Kidney epithelial cell (primary cell): ENCODE results near the gene NOP10. TPM values are rescaled to one million over a fixed set of nuclear protein-coding genes. Genes with fewer than 3 reads are reported as not detected.

Source experiments
- DNase-seq: peaks from one replicate; pipeline ENCODE4 v3.0.0-alpha.2; 2010; ENCODE audit warnings: low read depth
- H3K27me3 ChIP-seq: 2 replicates; pipeline ENCODE4 v1.6.0; 2011; ENCODE audit warnings: low read length; ENCODE audit not compliant: control insufficient read depth, insufficient read depth
- H3K36me3 ChIP-seq: 2 replicates; pipeline ENCODE4 v1.5.1; 2011; ENCODE audit warnings: low read length; ENCODE audit not compliant: control insufficient read depth, insufficient read depth
- H3K4me3 ChIP-seq: 2 replicates; pipeline ENCODE4 v1.5.1; 2011; ENCODE audit warnings: low read depth, mild to moderate bottlenecking, control low read depth, low read length
- total RNA-seq: library from RNA; depleted of rRNA; stranded (reverse); fragments of >200 nt; gene quantifications from 2 replicates; pipeline ENCODE4 v1.2.3, GENCODE V29; 2015
- TF ChIP-seq, protein P1 (sequence below): IDR thresholded peaks from 2 replicates; pipeline ENCODE4 v1.5.1; 2011; ENCODE audit warnings: mild to moderate bottlenecking, moderate library complexity, low read length, control low read depth, inconsistent platforms; ENCODE audit not compliant: insufficient read depth, poor library complexity, severe bottlenecking

Gene NOP10
- total RNA-seq, 1 donor from 2014 or later, result 355 TPM

DNA sequence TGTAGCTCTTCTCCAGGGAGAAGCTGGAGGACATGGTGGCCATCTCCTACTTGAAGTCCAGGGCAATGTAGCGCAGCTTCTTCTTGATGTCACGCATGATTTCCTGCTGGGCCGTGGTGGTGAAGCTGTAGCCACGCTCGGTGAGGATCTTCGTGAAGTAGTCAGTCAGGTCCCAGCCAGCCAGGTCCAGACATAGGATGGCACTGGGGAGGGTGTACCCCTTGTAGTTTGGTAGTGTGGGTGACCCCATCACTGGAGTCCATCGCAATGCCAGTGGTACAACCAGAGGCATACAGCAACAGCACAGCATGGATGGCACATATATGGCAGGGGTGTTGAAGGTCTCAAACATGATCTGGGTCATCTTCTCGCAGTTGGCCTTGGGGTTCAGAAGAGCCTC lies 31.0 kb upstream of the NOP10 start:
- no peak for DNase-seq
- TF ChIP-seq, protein P1, sequence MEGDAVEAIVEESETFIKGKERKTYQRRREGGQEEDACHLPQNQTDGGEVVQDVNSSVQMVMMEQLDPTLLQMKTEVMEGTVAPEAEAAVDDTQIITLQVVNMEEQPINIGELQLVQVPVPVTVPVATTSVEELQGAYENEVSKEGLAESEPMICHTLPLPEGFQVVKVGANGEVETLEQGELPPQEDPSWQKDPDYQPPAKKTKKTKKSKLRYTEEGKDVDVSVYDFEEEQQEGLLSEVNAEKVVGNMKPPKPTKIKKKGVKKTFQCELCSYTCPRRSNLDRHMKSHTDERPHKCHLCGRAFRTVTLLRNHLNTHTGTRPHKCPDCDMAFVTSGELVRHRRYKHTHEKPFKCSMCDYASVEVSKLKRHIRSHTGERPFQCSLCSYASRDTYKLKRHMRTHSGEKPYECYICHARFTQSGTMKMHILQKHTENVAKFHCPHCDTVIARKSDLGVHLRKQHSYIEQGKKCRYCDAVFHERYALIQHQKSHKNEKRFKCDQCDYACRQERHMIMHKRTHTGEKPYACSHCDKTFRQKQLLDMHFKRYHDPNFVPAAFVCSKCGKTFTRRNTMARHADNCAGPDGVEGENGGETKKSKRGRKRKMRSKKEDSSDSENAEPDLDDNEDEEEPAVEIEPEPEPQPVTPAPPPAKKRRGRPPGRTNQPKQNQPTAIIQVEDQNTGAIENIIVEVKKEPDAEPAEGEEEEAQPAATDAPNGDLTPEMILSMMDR, result no peak
- no peak overlapping the region for H3K4me3 ChIP-seq
- H3K36me3 ChIP-seq, result no peaks in the 10 kb centered on the region
- no peaks in the 10 kb centered on the region for H3K27me3 ChIP-seq

DNA sequence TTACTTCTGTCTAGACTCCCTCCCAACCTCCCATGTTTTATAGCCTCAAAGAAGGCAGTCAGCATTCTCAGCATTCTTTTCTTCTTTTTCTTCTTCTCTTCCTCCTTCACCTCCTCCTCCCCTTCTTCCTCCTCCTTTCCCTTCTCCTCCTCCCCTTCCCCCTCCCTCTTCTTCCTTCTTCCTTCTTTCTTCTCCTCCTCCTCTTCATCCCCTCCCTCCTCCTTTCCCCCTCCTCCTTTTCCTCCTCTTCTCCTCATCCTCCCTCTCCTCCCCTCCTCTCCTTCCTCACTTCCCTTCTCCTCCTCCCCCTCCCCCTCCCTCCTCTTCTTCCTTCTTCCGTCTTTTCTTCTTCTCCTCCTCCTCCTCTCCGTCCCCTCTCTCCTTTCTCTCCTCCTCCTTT lies 27.7 kb upstream of the NOP10 start:
- DNase-seq, result no peak
- no peak overlapping the region for H3K4me3 ChIP-seq
- TF ChIP-seq, protein P1, result no peak
- no peaks in the 10 kb centered on the region for H3K36me3 ChIP-seq
- H3K27me3 ChIP-seq, result no peaks in the 10 kb centered on the region

DNA sequence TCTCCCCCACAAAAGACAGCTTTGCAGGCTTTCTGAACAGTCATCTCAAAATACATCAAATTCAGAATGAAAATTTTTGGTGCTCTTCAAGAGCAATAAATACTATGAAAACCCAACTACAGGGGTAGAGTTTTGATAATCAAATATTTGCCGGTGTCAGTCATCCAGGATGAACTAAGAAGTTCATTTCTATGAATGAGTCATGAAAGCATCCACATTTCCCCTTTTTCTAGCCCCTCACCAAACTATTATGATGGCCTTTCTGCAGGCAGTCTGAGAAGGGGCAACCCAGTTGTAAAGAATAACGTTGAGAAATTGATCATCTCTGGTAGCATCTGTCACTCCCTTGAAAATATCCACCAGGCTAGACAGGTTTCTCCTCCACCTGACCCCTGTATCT lies 27.2 kb upstream of the NOP10 start:
- Histone ChIP-seq H3K4me3 (no peak overlapping the region), H3K36me3 (no peaks in the 10 kb centered on the region), H3K27me3 (no peaks in the 10 kb centered on the region)
- DNase-seq, result no peak
- TF ChIP-seq, protein P1, result no peak

DNA sequence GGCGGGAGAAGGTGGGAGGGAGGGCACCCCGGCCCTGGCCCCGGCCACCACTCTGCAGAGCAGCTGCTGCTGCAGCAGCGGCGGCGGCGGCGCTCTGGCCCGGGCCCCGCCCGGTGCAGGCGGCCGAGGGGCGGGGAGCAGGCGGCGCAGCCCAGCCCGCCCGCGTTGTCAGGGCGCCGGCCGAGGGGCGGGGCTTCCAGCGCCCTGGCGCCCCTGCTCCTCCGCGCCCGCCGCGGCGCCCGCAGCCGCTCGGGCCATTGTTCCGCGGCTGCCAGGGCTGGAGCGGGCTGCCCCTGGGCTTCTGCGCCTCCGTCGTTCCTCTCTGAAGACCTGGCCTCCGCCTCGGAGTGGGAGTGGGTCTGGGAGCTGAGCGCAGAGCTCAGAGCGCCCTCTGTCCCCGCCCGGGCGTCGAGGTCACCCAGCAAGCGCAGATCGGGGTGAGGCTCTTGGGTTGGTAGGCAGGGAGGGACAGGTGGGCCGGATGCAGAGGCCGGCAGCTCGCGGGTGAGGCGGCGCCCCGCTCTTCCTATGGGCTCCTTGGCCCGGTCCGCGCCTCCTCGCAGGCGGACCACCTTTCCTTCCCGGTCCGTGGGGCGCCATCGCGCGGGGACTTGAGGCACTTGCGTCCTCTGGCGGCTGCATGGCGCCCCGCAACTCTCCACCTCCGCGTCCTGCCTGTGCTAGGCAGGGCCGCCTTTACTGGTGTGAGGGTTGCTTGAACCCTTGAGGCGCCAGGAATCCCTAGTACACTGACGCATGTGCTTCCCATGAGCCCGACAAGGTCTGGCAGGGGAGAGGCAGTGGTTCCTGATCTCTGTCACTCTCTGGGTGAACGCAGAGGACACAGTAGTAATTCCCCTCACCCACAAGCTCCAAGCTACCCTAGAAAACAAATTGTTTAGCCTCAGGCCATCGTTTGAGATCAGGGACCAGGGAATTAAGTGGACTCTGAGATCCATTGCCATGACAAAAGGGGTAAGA lies 24.5 kb upstream of the NOP10 start, which contains the start of gene LPCAT4:
Gene LPCAT4, minus strand, starts transcription at position 96 of the 981 bp plus-strand sequence. CDS start 96 bp downstream, outside the sequence.
- DNase-seq, result peak; percentile 35
- H3K36me3 ChIP-seq, result peaks cover 1% of the 10 kb centered on the region
- H3K27me3 ChIP-seq, result no peaks in the 10 kb centered on the region
- TF ChIP-seq, protein P1, result peak; percentile 93
- peak within 1 kb of the TSS; percentile 62 for H3K4me3 ChIP-seq

DNA sequence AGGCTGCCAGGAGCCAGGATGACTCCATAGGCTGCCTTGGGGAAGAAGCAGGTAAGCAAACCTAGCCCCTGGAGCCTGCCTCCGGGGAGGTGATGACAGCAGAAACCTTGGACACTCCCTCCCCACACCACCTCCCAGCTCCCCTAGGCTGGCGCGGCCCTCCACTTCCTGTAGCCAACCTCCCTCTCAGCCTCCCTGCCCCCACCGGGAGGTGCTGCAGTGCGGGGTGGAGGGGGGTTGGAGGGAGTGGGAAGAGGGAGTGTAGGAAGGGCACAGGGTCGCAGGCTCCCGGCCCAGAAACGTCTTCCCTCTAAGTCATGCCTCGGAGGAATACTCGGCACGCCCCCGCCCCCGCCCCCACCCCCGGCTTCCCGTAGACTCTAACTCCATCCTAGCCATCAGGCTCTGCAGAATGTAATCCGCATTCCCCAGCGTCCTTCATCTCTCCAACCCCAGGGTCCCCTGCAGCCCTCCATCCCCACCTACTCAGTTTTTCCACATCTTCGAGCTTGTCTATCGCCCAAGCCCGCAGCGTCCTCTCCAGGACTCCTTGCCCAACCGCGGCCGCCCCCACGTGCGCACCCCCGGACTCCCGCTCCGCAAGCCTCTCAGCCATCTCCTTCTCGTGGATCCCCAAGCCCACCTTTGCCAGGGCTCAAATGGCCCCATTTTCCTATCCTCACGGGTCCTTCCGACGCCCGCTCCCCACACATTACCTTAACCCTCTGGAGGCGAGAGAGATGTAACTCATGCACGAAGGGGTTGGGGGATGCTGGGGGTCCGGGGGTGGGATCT lies 23.5 kb upstream of the NOP10 start:
- peak; percentile 14 for DNase-seq
- TF ChIP-seq, protein P1, result no peak
- no peaks in the 10 kb centered on the region for H3K27me3 ChIP-seq

More for the DNA sequence above, 23.5 kb upstream of the NOP10 start:
- Histone ChIP-seq H3K4me3 (peak overlapping the region; percentile 62), H3K36me3 (peaks cover 1% of the 10 kb centered on the region)
